HG03378 (cell line): Measurements from ENCODE around the gene HRH1.
"Not testable (repeated sequence)": the region's sequence is repeated elsewhere in the genome, so short reads cannot be mapped to it uniquely, and the experiment has no call there.

Experiments used
- ATAC-seq: cut with Tn5 transposase; IDR thresholded peaks from one replicate; pipeline ENCODE4 v1.9.1; 2021; ENCODE audit warnings: mild to moderate bottlenecking, moderate library complexity; ENCODE audit not compliant: unreplicated experiment

HRH1 gene, protein sequence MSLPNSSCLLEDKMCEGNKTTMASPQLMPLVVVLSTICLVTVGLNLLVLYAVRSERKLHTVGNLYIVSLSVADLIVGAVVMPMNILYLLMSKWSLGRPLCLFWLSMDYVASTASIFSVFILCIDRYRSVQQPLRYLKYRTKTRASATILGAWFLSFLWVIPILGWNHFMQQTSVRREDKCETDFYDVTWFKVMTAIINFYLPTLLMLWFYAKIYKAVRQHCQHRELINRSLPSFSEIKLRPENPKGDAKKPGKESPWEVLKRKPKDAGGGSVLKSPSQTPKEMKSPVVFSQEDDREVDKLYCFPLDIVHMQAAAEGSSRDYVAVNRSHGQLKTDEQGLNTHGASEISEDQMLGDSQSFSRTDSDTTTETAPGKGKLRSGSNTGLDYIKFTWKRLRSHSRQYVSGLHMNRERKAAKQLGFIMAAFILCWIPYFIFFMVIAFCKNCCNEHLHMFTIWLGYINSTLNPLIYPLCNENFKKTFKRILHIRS

DNA sequence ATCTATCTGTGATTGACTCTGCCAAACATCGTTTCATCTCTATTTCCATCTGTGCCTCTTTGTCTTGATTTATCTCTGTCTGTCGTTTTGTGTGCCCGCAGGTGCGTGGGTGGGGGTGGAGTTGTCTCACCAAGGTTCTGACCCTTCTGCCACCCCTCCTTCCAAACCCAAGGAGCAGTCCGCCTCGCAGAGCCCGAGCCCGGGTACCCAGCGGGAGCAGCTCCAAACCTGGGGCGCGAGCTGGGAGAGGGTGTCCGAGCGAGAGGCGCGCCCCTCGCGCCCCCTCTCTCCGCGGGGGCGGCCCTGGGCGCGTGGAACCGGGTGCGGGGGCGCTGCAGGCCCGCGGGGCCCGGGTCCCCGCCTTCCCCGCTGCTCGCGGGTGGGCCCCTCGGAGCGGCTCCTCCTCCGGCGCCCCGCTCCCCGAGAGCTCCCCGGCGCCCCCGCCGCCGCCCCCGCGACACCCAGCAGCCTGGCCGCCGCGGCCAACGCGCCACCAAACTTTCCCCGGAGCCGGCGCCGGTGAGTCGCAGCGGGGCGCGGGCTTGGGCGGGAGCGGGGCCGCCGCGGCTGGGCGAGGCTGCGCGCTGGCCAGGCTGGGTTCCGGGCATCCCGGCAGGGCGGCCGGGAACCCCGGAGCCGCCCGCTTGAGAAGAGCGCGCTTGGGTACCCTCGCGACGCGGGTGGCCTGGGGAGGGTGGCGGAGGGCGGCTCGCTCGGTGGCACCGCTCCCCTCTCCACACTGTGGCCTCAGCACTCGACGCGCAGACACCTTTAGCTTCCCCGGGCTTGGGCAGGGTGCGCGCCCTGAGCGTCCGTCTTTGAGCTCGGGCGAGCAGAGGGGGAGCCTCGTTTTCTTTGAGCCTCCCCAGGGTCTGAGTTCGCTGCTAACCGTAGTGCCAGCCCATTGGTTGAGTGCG, at the start of gene HRH1:
HRH1 (plus strand) TSS at position 458 of the 917 bp plus-strand sequence. CDS start 104,545 bp downstream, outside the sequence.
- ATAC-seq: no peak

DNA sequence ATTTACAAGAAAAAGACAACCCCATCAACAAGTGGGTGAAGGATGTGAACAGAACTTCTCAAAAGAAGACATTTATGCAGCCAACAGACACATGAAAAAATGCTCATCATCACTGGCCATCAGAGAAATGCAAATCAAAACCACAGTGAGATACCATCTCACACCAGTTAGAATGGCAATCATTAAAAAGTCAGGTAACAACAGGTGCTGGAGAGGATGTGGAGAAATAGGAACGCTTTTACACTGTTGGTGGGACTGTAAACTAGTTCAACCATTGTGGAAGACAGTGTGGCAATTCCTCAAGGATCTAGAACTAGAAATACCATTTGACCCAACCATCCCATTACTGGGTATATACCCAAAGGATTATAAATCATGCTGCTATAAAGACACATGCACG, 41.0 kb upstream of the HRH1 start:
- ATAC-seq: not testable (repeated sequence)

DNA sequence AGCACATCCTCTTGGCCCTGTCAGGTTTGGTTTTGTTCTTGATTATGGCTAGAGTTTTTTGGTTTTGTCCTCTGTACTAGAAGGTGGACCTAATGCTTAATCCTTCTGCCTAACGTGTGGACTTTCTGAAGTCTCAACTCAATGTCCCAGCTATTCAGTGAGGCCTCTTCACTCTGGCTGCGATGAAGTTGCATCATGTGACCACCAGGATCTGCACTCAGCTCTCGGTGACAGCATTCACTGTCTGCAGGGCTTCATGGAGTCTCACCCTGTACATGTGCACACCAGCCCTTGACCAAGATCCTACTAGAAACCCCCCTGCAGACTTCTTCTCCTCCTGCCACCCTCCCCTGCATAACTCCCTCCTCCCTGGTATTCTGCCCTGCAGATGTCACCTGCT, 38.7 kb upstream of the HRH1 start:
- no peak for ATAC-seq

DNA sequence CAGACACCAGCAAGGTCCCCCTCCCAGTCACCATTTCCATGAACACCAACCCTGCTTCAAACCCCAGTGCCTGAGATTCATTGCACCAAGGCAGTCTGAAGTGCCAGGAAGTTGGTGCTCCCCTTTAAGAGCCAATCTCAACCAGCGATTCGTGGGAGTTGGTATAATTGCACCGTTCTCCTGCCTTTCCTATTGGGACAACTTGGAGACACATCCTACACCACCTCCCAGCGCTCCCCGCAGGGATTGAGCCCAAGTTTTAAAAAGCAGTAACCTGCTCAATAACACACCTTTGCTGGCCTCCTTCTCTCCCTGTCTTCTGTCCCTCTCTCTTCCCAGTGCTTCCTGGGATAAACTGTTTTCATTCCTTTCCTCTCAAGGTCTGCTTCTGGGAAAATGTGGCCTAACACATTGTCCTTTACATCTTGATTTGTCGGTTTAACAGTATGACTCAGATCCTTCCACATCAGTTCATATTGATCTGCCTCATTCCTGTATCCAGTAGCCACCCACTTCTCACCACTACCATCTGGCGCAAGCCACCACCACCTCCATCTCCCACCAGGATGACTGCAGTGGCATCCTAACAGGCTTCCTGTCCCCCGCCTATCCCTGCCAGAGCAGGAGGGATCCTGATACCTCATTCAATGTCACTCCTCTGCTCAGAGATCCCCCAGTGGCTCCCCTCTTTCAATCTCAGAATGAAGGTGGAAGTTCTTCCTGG, 37.8 kb upstream of the HRH1 start:
- no peak for ATAC-seq

DNA sequence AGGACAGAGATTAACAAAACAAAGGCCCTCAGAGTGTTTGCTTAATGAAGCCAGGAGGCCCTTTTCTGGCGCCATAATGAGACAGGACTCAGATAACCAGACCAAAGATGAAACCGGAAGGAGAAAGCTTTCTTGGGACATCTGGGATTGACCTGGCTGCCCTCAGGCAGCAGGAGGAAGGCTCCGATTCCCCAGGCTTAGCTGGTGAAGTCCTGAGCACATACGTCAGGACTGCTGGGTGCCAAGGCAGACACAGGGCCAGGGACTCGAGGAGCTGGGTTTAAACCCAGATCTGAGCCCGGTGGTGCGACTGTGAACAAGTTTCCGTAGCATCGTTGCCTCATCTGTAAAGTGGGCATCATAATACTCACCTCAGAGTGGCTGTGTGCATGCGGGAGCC, 36.7 kb upstream of the HRH1 start:
- ATAC-seq: no peak

DNA sequence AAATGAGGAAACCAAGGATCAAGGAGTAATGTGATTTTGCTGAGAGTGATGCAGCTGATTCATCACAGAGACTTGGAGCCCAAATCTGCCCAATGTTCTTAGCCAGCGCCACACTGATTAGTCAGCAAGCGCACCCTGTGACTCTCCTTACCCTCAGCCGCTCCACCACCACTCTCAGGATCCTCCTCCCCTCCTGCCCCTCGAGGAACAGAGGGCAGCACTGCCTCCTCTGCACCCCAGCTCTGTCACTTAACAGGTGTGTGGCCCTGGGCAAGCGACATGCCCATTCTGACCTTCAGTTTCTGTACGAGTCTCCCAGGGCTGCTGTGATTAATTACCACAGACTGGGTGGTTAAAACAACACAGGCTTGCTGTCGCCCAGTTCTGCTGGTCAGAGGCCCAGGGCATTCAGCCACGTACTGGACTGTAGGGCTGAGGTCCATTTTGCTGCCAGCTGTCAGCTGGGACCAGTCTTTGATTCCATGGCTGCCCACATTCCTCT, 36.1 kb upstream of the HRH1 start:
- ATAC-seq: no peak

DNA sequence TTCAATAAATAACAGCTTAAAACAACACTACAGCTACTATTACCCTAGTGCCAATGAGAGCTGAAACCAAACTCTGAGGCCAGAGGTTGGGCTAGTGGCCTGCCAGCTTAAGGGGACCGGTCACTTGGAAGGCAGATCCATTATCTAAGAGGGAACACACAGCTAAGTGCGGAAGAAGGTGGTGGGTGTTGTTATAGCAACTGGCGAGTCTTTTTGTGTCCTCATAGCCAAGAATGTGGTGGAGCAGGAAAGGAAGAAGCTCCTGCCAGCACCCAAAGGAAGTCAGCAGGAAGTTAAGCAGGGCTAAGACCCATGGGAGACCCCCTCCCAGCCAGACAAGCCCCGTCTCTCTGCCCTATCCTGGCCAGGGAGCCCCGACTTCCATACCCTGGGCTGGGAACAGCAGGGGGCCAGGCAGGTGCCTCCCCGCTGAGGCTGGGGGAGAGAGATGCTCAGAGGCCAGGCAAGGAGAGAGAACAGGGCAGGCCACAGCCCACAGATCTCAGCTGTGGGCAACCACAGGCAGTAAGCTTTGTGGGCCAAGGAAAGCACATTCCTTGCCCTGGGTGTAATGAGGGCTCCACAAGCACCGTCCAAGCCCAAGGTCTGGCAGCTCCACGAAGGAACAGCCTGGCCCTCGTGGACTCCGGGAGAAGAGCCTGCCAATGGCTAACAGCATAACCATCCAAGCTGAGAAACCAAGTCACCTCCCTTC, 34.0 kb upstream of the HRH1 start:
- no peak for ATAC-seq

DNA sequence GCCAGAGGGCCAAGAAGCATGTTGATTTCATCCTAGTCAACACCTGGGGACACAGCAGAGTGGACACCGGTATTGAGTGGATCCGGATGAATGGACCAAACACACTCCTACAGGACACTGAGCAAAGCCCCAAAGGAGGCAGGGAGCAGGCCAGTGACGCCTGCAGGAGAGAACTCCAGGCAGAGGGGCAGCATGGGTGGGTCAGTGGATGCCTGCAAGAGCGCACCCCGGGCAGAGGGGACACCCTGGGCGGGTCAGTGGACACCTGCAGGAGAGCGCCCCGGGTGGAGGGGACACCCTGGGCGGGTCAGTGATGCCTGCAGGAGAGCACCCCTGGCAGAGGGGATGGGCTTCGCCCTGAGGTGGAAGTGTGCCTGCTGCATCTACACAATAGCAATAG, 27.6 kb upstream of the HRH1 start:
- ATAC-seq: no peak

DNA sequence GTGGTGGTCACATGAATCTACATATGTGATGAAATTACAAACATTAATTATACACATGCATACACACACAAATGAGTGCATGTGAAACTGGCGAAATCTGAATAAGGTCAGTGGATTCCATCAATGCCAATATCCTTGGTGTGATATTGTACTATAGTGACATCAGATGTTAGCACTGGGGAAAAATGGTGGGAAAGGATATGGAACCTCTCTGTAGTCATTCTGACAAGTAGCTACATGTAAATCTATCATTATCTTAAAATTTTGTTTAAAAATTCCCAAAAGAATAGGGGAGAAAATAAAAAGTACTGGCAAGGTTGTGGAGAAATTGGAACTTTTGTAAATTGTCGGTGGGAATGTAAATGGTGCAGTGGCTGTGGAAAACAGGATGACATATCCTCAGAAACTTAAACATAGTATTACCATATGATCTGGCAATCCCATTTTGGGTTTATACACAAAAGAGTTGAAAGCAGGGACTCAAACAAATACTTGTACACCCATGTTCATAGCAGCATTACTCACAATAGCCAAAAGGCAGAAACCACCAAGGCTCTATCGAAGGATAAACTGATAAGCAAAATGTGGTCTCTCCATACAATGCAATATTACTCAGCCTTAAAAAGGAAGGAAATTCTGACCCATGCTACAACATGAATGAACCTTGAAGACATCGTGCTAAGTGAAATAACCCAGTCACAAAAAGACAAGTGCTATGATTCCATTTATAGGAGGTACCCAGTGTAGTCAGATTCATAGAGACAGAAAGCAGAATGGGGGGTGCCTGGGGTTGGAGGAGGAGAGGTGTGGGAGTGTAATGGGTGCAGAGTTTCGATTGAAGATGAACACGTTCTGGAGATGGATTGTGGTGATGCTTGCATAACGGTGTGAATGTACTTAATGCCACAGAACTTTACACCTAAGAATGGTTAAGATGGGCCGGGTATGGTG, 25.3 kb upstream of the HRH1 start:
- ATAC-seq: no peak

DNA sequence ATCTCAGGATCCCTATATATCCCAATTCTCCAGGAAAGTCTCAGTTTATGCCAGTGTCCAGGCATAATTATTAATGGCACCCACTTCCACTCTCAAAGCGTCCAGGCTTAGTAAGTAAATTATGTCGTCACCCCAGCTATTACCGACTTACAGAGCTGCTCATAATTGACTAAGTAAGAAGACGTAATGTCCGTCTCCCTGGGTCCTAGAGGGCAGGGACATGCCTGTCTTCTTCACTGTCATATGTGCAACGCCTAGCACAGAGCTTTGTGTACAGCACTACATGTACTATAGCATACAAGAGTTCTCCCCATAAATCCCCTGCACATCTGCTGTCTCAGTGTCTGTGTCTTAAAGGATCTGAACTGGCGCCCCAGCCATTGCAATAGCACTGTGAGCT, 23.9 kb upstream of the HRH1 start:
- ATAC-seq: no peak

DNA sequence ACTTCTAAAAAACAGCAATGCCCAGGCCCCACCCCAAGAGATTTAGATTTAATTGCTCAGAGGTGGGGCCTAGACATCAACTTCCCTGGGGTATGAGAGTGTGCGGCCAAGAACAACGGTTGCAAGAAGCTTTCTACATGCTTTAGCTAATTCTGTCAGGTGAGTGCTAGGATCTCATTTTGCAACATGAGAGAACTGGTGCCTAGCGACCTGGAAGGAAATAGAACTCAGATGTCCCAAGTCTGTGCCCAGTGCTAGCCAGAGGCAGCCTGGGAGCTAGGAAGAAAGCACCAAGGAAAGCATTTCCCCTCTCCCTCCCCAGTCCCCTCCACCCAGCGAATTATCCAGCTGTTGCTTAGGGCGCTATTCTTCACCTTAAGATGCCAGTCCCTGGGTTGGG, 22.9 kb upstream of the HRH1 start:
- no peak for ATAC-seq

DNA sequence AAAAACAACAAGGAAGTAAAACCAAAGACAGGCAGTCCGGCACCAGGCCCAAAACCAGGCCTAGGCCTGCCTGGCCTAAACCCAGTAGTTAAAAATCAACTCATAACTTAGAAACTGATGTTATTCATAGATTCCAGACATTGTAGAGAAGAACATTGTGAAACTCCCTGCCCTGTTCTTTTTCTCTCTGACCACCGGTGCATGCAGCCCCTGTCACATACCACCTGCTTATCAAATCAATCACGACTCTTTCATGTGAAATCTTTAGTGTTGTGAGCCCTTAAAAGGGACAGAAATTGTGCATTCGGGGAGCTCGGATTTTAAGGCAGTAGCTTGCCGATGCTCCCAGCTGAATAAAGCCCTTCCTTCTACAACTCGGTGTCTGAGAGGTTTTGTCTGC, 22.4 kb upstream of the HRH1 start:
- not testable (repeated sequence) for ATAC-seq

DNA sequence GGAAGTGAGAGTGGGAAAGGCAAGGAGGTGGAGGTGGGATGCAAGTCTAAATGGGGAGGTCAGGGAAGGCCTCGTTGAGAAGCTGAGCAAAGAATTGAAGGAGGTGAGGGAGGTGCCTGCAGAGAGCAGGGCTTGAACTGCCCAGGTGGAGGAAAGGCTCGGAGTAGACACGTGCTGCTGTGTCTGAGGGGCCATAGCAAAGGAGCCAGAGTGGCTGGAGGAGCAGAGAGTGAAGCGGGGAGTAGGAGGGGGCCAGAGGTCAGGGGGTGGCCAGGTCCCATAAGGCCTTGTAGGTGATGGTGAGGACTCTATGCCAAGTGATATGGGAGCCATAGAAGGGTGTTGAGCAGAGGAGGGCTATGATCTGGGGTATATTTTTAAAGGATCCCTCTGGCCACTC, 21.4 kb upstream of the HRH1 start:
- no peak for ATAC-seq

DNA sequence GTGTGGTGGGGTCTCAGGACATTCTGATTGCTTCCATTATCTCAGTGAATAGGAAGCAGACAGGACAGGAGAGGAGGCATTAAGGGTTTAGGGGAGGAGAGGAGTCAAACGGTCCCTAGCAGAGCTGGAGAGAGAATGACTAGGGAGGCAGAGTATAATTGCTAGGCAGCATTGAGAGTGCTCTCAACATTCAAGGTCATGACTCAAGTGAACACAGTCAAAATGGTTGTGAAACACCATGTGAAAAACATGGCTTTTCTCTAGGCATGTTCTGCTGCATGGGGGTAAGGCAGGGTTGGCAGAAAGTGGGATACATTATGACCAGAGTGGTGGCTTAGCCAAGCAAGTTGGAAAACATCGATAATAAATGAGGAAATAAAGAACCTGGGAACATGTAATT, 19.5 kb upstream of the HRH1 start:
- no peak for ATAC-seq

DNA sequence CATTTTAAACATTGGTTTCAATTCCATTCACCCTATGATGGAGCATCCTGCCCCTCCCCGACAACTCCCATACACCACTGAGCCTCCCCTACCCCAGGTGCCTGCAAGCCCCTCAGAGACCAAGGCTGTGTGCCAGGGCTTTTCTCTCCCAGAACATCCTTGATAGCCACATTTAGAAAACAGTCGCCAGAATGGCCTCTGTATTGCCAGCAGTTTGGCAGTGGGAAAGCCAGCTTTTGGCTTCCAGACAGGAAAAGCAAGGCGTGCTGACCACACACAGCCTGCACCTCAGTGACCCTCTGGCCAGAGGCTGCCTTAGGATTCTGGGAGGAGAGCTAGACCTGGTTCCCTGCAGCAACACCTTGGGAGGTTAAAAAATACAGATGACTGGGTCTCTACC, 18.2 kb upstream of the HRH1 start:
- no peak for ATAC-seq

DNA sequence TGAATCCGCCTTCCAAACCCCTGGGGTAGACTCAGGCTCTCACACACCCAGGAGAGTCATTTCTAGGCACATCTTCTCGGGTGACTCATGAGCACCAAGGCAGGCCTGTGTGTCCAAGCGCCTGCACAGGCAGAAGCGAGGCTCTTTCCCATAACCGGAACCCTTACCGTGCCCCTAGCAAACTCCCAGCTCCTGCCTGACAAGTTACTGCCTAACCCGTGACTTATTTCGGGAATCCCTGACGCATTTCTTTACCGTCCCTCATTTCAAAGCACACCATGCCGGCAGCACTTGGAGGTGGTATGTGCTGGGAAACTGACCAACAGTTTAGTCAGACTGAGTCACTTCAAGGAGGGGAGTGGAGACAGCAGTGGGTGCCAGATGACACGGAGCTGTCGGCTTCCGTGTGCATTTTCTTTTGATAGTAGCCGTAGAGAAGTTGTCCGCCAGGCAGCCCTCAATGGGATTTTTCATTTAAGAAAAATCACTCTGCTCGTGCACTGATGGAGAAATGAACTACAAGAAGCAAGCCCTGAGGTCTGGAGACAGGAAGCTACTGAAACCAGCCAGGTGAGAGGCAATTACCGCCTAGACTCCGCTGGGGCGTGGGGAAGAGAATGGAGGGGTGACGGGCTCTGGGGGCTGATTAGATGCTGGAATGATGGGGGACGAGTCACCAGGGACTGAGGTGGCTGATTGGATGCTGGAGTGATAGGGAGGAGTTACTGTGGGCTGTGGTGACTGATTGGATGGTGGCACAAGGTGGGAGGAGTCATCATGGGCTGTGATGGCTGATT, 17.3 kb upstream of the HRH1 start:
- no peak for ATAC-seq

DNA sequence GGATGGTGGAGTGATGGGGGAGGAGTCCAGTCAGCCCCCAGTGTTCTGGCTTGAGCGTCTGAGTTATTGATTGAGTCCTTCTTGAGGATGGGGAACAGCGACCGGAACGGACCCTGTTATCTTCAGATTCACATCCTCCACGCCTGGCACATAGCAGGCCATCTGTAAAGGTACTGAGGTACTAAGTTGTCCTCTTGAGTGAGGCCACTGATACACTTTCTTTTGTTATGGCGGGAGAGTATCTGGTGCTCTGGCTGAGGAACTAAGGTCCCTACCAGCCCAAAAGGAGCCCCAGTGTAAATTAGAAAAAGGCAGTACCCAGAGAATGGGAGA, 16.7 kb upstream of the HRH1 start:
- ATAC-seq: no peak

DNA sequence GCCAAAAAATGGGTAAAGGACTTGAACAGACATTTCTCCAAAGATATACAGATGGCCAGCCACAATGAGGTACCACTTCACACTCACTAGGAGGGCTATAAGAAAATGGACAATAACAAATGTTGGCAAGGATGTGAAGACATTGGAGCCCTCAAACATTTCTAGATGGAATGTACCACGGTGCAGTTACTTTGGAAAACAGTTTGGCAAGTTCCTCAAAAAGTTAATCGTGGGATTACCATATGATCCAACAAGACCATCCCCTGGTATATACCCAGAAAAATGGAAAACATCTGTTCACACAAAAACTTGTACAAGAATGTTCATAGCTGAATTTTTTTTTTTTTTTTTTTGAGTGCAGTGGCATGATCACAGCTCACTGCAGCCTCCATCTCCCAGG, 15.9 kb upstream of the HRH1 start:
- ATAC-seq: no peak
